Stomach (tissue), 9 donors: ENCODE measurements around the gene CLSTN1. TPM values are rescaled to one million over a fixed set of nuclear protein-coding genes. Genes with fewer than 3 reads are reported as not detected.

ENCODE experiments used
- DNase-seq, 2 donors: peaks; one replicate each; pipeline versions ENCODE4 v3.0.0 to v3.0.0-alpha.2; 2013 to 2019
- H3K27ac ChIP-seq, 5 donors: fragments of 200-600 bp in 4 of 5; sonication (generic) in 4 of 5; one replicate each; pipeline ENCODE4 v1.5.1; 2013 to 2019; ENCODE audit warnings: mild to moderate bottlenecking in 1 of 5, moderate library complexity in 1 of 5
- H3K27me3 ChIP-seq, 3 donors: fragments of 200-600 bp; sonication (generic); one replicate each; pipeline ENCODE4 v1.5.1; 2017 to 2019; ENCODE audit warnings: mixed run types in 1 of 3
- H3K36me3 ChIP-seq, 4 donors: fragments of 200-600 bp; sonication (generic); 1 replicate in 3 of 4; 2 replicates in 1 of 4; pipeline ENCODE4 v1.5.1; 2016 to 2019
- H3K4me1 ChIP-seq, 4 donors: fragments of 200-600 bp; sonication (generic); one replicate each; pipeline ENCODE4 v1.5.1; 2016 to 2019
- H3K4me3 ChIP-seq, 4 donors: fragments of 200-600 bp; sonication (generic) in 3 of 4; one replicate each; pipeline ENCODE4 v1.5.1; 2016 to 2019; ENCODE audit warnings: mild to moderate bottlenecking in 1 of 4
- H3K9me3 ChIP-seq, 4 donors: fragments of 200-600 bp; sonication (generic); one replicate each; pipeline ENCODE4 v1.5.1; 2016 to 2019
- CTCF ChIP-seq, 7 experiments: fragments of 450-650 bp in 4 of 7; fragments of 200-600 bp in 3 of 7; sonication (generic) in 3 of 7; IDR thresholded peaks; one replicate each; pipeline ENCODE4 v1.5.1; 2016 to 2019; ENCODE audit warnings: antibody characterized with exemption in 7 of 7, control low read depth in 2 of 7, mild to moderate bottlenecking in 1 of 7
- EP300 ChIP-seq: sonication (generic); formaldehyde crosslinking; IDR thresholded peaks from one replicate; pipeline ENCODE4 v1.6.1; 2017; ENCODE audit warnings: antibody characterized with exemption
- POLR2A ChIP-seq, 4 donors: fragments of 450-650 bp; IDR thresholded peaks; one replicate each; pipeline ENCODE4 v1.6.1; 2016; ENCODE audit warnings: antibody characterized with exemption in 4 of 4, control low read depth in 2 of 4, mild to moderate bottlenecking in 1 of 4, moderate library complexity in 1 of 4
- POLR2AphosphoS5 ChIP-seq, 3 donors: sonication (generic); formaldehyde crosslinking; IDR thresholded peaks; one replicate each; pipeline ENCODE4 v1.6.1; 2016; ENCODE audit warnings: antibody characterized with exemption in 3 of 3
- WGBS, 5 donors: extraction: QIAGEN DNeasy Blood & Tissue Kit in 3 of 5; methylation state at CpG; one replicate each; pipeline versions ENCODE4 v1.1.5 to v1.1.7; 2013 to 2018; 5-methylcytosine and 5-hydroxymethylcytosine counted together
- intact Hi-C: fragments of 100-400 bp; cut with DNase I; formaldehyde crosslinking; loops from one replicate; pipeline ENCODE4 v1.15.1; 2023; ENCODE audit warnings: low total_unique reads
- polyA plus RNA-seq, 3 donors: library from polyadenylated mRNA; stranded (reverse); fragments of 200-250 nt; gene quantifications; one replicate each; pipeline ENCODE4 v1.2.3, GENCODE V29; 2013
- total RNA-seq, 5 donors: library from RNA; depleted of rRNA; stranded (reverse); fragments of >200 nt; gene quantifications; one replicate each; pipeline versions ENCODE4 v1.1.0 to v1.2.3, GENCODE V29; 2014 to 2016
- donor health status: healthy with polysubstance abuse.
- donor health status: Bipolar disorder and iron deficiency.
- donor health status: healthy.

The CLSTN1 gene
- total and polyA plus RNA-seq, 8 donors, result 10.5 to 156 (median 30.9) TPM

GRCh38 chr1:9826087-9826486, 2.3 kb upstream of the CLSTN1 start:
- no peak for DNase-seq
- Histone ChIP-seq H3K27me3 (no peaks in the 10 kb centered on the region), H3K27ac (peak overlapping the region in 4 of 5 donors; percentile 82 to 94 (median 92)), H3K36me3 (no peaks in the 10 kb centered on the region), H3K9me3 (no peaks in the 10 kb centered on the region), H3K4me1 (peaks cover 30 to 42% (median 39%) of the 10 kb centered on the region in 4 donors), H3K4me3 (no peak overlapping the region)
- intact Hi-C loops, result no loop called here
- TF ChIP-seq POLR2AphosphoS5 (IDR thresholded peaks at IDR 0.05), result no peak
- no peak for TF ChIP-seq EP300
- TF ChIP-seq CTCF (IDR thresholded peaks at IDR 0.05), result no peak
- TF ChIP-seq POLR2A (IDR thresholded peaks at IDR 0.05), result no peak
- 80 to 91% (median 85%) methylated on average over 3 of the region's 3 CpGs for WGBS, 5 donors

GRCh38 chr1:9825093-9826074, 1.6 kb upstream of the CLSTN1 start:
- intact Hi-C loops, result no loop called here
- DNase-seq, result peak; percentile 82 to 87
- Histone ChIP-seq H3K27me3 (no peaks in the 10 kb centered on the region), H3K36me3 (no peaks in the 10 kb centered on the region), H3K9me3 (no peaks in the 10 kb centered on the region), H3K4me3 (peak overlapping the region; percentile 89 to 96 (median 93)), H3K4me1 (peaks cover 30 to 49% (median 41%) of the 10 kb centered on the region in 4 donors), H3K27ac (peak overlapping the region; percentile 82 to 94 (median 91))
- TF ChIP-seq POLR2AphosphoS5 (IDR thresholded peaks at IDR 0.05) (peak in 1 of 3 donors; percentile 26), POLR2A (IDR thresholded peaks at IDR 0.05) (no peak), CTCF (IDR thresholded peaks at IDR 0.05) (peak in 1 of 7 experiments; percentile 10)
- 9 to 18% (median 13%) methylated on average over 17 of the region's 17 CpGs for WGBS, 5 donors

GRCh38 chr1:9824702-9825089, 931 bp upstream of the CLSTN1 start:
- peak overlapping the region; percentile 82 to 94 (median 91) for H3K27ac ChIP-seq
- no peaks in the 10 kb centered on the region for H3K36me3 ChIP-seq
- TF ChIP-seq POLR2AphosphoS5 (IDR thresholded peaks at IDR 0.05) (no peak), EP300 (no peak), POLR2A (IDR thresholded peaks at IDR 0.05) (no peak), CTCF (IDR thresholded peaks at IDR 0.05) (no peak)
- H3K4me3 ChIP-seq, result peak overlapping the region; percentile 89 to 96 (median 93)
- no peak for DNase-seq
- peaks cover 30 to 52% (median 44%) of the 10 kb centered on the region in 4 donors for H3K4me1 ChIP-seq
- WGBS, 5 donors, result 18 to 36% (median 21%) methylated on average over 5 to 12 of the region's 12 CpGs
- no peaks in the 10 kb centered on the region for H3K27me3 ChIP-seq
- intact Hi-C loops, result no loop called here
- no peaks in the 10 kb centered on the region for H3K9me3 ChIP-seq

- peak overlapping the region; percentile 82 to 94 (median 92) for H3K27ac ChIP-seq
- peaks cover 30 to 52% (median 44%) of the 10 kb centered on the region in 4 donors for H3K4me1 ChIP-seq
- H3K27me3 ChIP-seq, result no peaks in the 10 kb centered on the region
- DNase-seq, result no peak
- H3K9me3 ChIP-seq, result no peaks in the 10 kb centered on the region
- H3K4me3 ChIP-seq, result peak overlapping the region; percentile 89 to 96 (median 93)
- 0 to 1% (median 0%) methylated on average over 15 to 40 of the region's 40 CpGs; no CpG with 5 or more reads in 1 of the 5 donors for WGBS, 5 donors
- intact Hi-C loops, result no loop called here
- H3K36me3 ChIP-seq, result no peaks in the 10 kb centered on the region
- TF ChIP-seq CTCF (IDR thresholded peaks at IDR 0.05), result no peak
- TF ChIP-seq POLR2A (IDR thresholded peaks at IDR 0.05), result no peak
- no peak for TF ChIP-seq EP300
- TF ChIP-seq POLR2AphosphoS5 (IDR thresholded peaks at IDR 0.05), result peak in 1 of 3 donors; percentile 59
These were observed 147 bp downstream of the CLSTN1 start for GRCh38 chr1:9823693-9823942.
